Stimulated activated CD4-positive, alpha-beta T cell treated with anti-CD3 and anti-CD28 coated beads, Interleukin-4, amount 100 ng/mL, for 1 hour (primary cell): Measurements from ENCODE around the gene SAYSD1.

Experiments
- DNase-seq: peaks from one replicate; pipeline ENCODE4 v3.0.0-alpha.2; 2020

The SAYSD1 gene

GRCh38 chr6:39077882-39078594 lies 36.9 kb downstream of the SAYSD1 start:
- no peak for DNase-seq

GRCh38 chr6:39076623-39077535 lies 38.1 kb downstream of the SAYSD1 start:
- DNase-seq = no peak

GRCh38 chr6:39075807-39076622 lies 39.0 kb downstream of the SAYSD1 start:
- no peak for DNase-seq

GRCh38 chr6:39075010-39075686 lies 39.8 kb downstream of the SAYSD1 start:
- DNase-seq = no peak

- no peak for DNase-seq
Measured at GRCh38 chr6:39074486-39074885, 40.5 kb downstream of the SAYSD1 start.

- no peak for DNase-seq
Measured at GRCh38 chr6:39073471-39074355, 41.3 kb downstream of the SAYSD1 start.

- no peak for DNase-seq
Measured at GRCh38 chr6:39072830-39073229, 42.2 kb downstream of the SAYSD1 start.

- no peak for DNase-seq
Measured at GRCh38 chr6:39068391-39068790, 46.6 kb downstream of the SAYSD1 start.

GRCh38 chr6:39065561-39065960 lies 49.4 kb downstream of the SAYSD1 start:
- no peak for DNase-seq

- no peak for DNase-seq
Measured at GRCh38 chr6:39063526-39063925, 51.5 kb downstream of the SAYSD1 start.

GRCh38 chr6:39062014-39062740 lies 52.8 kb downstream of the SAYSD1 start:
- DNase-seq = no peak

GRCh38 chr6:39061588-39061987 lies 53.4 kb downstream of the SAYSD1 start:
- DNase-seq = no peak

- DNase-seq = no peak
Measured at GRCh38 chr6:39061182-39061581, 53.8 kb downstream of the SAYSD1 start.

GRCh38 chr6:39060467-39061160 lies 54.4 kb downstream of the SAYSD1 start:
- no peak for DNase-seq

- no peak for DNase-seq
Measured at GRCh38 chr6:39059496-39060310, 55.3 kb downstream of the SAYSD1 start.

- no peak for DNase-seq
Measured at GRCh38 chr6:39058471-39059147, 56.4 kb downstream of the SAYSD1 start.

GRCh38 chr6:39057251-39058155 lies 57.5 kb downstream of the SAYSD1 start:
- DNase-seq = no peak

GRCh38 chr6:39056681-39057080 lies 58.3 kb downstream of the SAYSD1 start:
- no peak for DNase-seq
